Trophoblast cell (in vitro differentiated cells and primary cell): Measurements from ENCODE around the gene CNOT6.

ENCODE experiments used
- DNase-seq, 2 donors: peaks; one replicate each; pipeline ENCODE4 v3.0.0-alpha.2; 2016
- H2AFZ ChIP-seq: 2 replicates; pipeline ENCODE4 v1.6.1; 2013; ENCODE audit warnings: low read length, moderate library complexity, mild to moderate bottlenecking; ENCODE audit not compliant: insufficient read depth, poor library complexity
- H2AK5ac ChIP-seq: 2 replicates; pipeline ENCODE4 v1.6.1; 2013; ENCODE audit warnings: mild to moderate bottlenecking, low read length
- H2BK120ac ChIP-seq: 2 replicates; pipeline ENCODE4 v1.6.1; 2013; ENCODE audit warnings: low read length, mild to moderate bottlenecking, moderate library complexity; ENCODE audit not compliant: insufficient read depth, poor library complexity
- H2BK12ac ChIP-seq: 2 replicates; pipeline ENCODE4 v1.6.1; 2013; ENCODE audit warnings: mild to moderate bottlenecking, low read length, moderate library complexity
- H2BK5ac ChIP-seq: 2 replicates; pipeline ENCODE4 v1.6.1; 2013; ENCODE audit warnings: low read length, low read depth, moderate library complexity, mild to moderate bottlenecking; ENCODE audit not compliant: poor library complexity
- H3K14ac ChIP-seq: 2 replicates; pipeline ENCODE4 v1.6.1; 2013; ENCODE audit warnings: mild to moderate bottlenecking, low read length
- H3K18ac ChIP-seq: 2 replicates; pipeline ENCODE4 v1.6.1; 2013; ENCODE audit warnings: mild to moderate bottlenecking, low read length
- H3K23ac ChIP-seq: 2 replicates; pipeline ENCODE4 v1.6.1; 2013; ENCODE audit warnings: low read length
- H3K27ac ChIP-seq: 2 replicates; pipeline ENCODE4 v1.5.1; 2013; ENCODE audit warnings: low read depth, mild to moderate bottlenecking, inconsistent platforms, low read length, moderate library complexity
- H3K27me3 ChIP-seq: 2 replicates; pipeline ENCODE4 v1.6.1; 2013; ENCODE audit warnings: inconsistent platforms, mild to moderate bottlenecking, low read length, moderate library complexity; ENCODE audit not compliant: insufficient read depth
- H3K36me3 ChIP-seq, 2 experiments: 1 replicate in 1 of 2; 2 replicates in 1 of 2; pipeline ENCODE4 v1.6.1; 2013; ENCODE audit warnings: low read length in 2 of 2, mild to moderate bottlenecking in 2 of 2, moderate library complexity in 1 of 2; ENCODE audit not compliant: insufficient read depth in 2 of 2, control insufficient read depth in 1 of 2
- H3K4ac ChIP-seq: 2 replicates; pipeline ENCODE4 v1.6.1; 2013; ENCODE audit warnings: low read depth, mild to moderate bottlenecking, low read length, moderate library complexity
- H3K4me1 ChIP-seq, 2 experiments: 1 replicate in 1 of 2; 2 replicates in 1 of 2; pipeline ENCODE4 v1.6.1; 2013; ENCODE audit warnings: low read length in 2 of 2, mild to moderate bottlenecking in 2 of 2, moderate library complexity in 1 of 2; ENCODE audit not compliant: insufficient read depth in 2 of 2, control insufficient read depth in 1 of 2
- H3K4me2 ChIP-seq: 2 replicates; pipeline ENCODE4 v1.6.1; 2013; ENCODE audit warnings: inconsistent platforms, mild to moderate bottlenecking, low read length, moderate library complexity
- H3K4me3 ChIP-seq: 2 replicates; pipeline ENCODE4 v1.5.1; 2013; ENCODE audit warnings: mild to moderate bottlenecking, low read depth, low read length, inconsistent platforms
- H3K79me1 ChIP-seq: one replicate; pipeline ENCODE4 v1.6.1; 2013; ENCODE audit warnings: low read length
- H3K79me2 ChIP-seq: 2 replicates; pipeline ENCODE4 v1.6.1; 2013; ENCODE audit warnings: low read length, mild to moderate bottlenecking; ENCODE audit not compliant: control insufficient read depth, insufficient read depth, poor library complexity
- H3K9ac ChIP-seq: 2 replicates; pipeline ENCODE4 v1.6.1; 2013; ENCODE audit warnings: mild to moderate bottlenecking, low read length
- H3K9me3 ChIP-seq: 2 replicates; pipeline ENCODE4 v1.6.1; 2013; ENCODE audit warnings: low read depth, mild to moderate bottlenecking, control low read depth, inconsistent platforms, low read length; ENCODE audit not compliant: insufficient read depth
- H4K12ac ChIP-seq: 2 replicates; pipeline ENCODE4 v1.6.1; 2013; ENCODE audit warnings: low read depth, mild to moderate bottlenecking, low read length, moderate library complexity
- H4K8ac ChIP-seq: 2 replicates; pipeline ENCODE4 v1.6.1; 2013; ENCODE audit warnings: low read depth, mild to moderate bottlenecking, low read length, moderate library complexity
- H4K91ac ChIP-seq: one replicate; pipeline ENCODE4 v1.6.1; 2013; ENCODE audit warnings: low read depth, mild to moderate bottlenecking, low read length, moderate library complexity
- WGBS: extraction: QIAGEN DNeasy Blood & Tissue Kit; methylation state at CpG from one replicate; pipeline ENCODE4 v1.1.7; 2013; ENCODE audit warnings: missing lambda C conversion rate; ENCODE audit not compliant: insufficient read length, insufficient coverage; ENCODE audit errors: extremely low coverage; 5-methylcytosine and 5-hydroxymethylcytosine counted together

CNOT6 gene

DNA sequence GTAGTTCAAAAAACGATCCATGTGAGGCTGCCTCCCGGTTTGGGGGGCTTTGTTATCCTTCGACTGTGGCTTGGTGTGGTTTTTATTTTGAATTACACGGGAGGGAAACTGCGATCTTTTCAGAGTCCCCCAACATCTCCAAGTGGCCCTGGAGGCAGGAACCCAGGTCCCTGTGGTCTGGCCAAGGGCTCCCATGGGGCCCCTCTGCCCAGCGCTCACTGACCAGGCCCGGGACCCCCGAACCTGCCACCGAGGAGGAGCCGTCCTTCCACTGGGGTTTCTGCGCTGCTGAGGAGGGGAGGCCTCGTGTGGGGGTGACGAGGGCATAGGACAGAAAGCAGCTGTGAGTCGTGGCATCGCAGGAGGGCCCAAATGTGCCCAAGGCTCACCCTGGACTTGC lies 115.2 kb downstream of the CNOT6 start:
- H2BK12ac ChIP-seq, result no peak overlapping the region
- H3K27me3 ChIP-seq, result no peaks in the 10 kb centered on the region
- H3K4ac ChIP-seq, result no peak overlapping the region
- no peak for DNase-seq
- no peak overlapping the region for H4K91ac ChIP-seq
- H3K4me1 ChIP-seq, result no peaks in the 10 kb centered on the region
- no peaks in the 10 kb centered on the region for H3K79me2 ChIP-seq
- H4K12ac ChIP-seq, result no peak overlapping the region
- no peak overlapping the region for H2AFZ ChIP-seq
- no peaks in the 10 kb centered on the region for H3K79me1 ChIP-seq
- H3K4me3 ChIP-seq, result no peak overlapping the region
- no peak overlapping the region for H3K18ac ChIP-seq
- H2BK120ac ChIP-seq, result no peak overlapping the region
- no peak overlapping the region for H3K9ac ChIP-seq
- no peak overlapping the region for H3K27ac ChIP-seq
- H3K14ac ChIP-seq, result no peak overlapping the region
- WGBS, result no CpG with 5 or more reads among the region's 15 CpGs
- no peak overlapping the region for H3K23ac ChIP-seq
- H3K4me2 ChIP-seq, result no peak overlapping the region
- no peaks in the 10 kb centered on the region for H3K36me3 ChIP-seq
- no peak overlapping the region for H4K8ac ChIP-seq
- no peak overlapping the region for H2AK5ac ChIP-seq
- H2BK5ac ChIP-seq, result no peak overlapping the region
- no peaks in the 10 kb centered on the region for H3K9me3 ChIP-seq

- H2BK12ac ChIP-seq, result no peak overlapping the region
- no peak overlapping the region for H4K91ac ChIP-seq
- H3K18ac ChIP-seq, result no peak overlapping the region
- H3K4me1 ChIP-seq, result no peaks in the 10 kb centered on the region
- H3K23ac ChIP-seq, result no peak overlapping the region
- no peak overlapping the region for H2BK120ac ChIP-seq
- WGBS, result no CpG with 5 or more reads among the region's 23 CpGs
- no peak overlapping the region for H4K8ac ChIP-seq
- H3K4ac ChIP-seq, result no peak overlapping the region
- H3K36me3 ChIP-seq, result no peaks in the 10 kb centered on the region
- H3K9ac ChIP-seq, result no peak overlapping the region
- H3K27me3 ChIP-seq, result no peaks in the 10 kb centered on the region
- no peaks in the 10 kb centered on the region for H3K79me2 ChIP-seq
- H3K27ac ChIP-seq, result no peak overlapping the region
- no peaks in the 10 kb centered on the region for H3K9me3 ChIP-seq
- H3K79me1 ChIP-seq, result no peaks in the 10 kb centered on the region
- H4K12ac ChIP-seq, result no peak overlapping the region
- H2AFZ ChIP-seq, result no peak overlapping the region
- DNase-seq, result no peak
- no peak overlapping the region for H3K4me3 ChIP-seq
- H2AK5ac ChIP-seq, result no peak overlapping the region
- no peak overlapping the region for H2BK5ac ChIP-seq
- no peak overlapping the region for H3K14ac ChIP-seq
- H3K4me2 ChIP-seq, result no peak overlapping the region
Measured at GRCh38 chr5:180609817-180610550, 115.8 kb downstream of the CNOT6 start.

DNA sequence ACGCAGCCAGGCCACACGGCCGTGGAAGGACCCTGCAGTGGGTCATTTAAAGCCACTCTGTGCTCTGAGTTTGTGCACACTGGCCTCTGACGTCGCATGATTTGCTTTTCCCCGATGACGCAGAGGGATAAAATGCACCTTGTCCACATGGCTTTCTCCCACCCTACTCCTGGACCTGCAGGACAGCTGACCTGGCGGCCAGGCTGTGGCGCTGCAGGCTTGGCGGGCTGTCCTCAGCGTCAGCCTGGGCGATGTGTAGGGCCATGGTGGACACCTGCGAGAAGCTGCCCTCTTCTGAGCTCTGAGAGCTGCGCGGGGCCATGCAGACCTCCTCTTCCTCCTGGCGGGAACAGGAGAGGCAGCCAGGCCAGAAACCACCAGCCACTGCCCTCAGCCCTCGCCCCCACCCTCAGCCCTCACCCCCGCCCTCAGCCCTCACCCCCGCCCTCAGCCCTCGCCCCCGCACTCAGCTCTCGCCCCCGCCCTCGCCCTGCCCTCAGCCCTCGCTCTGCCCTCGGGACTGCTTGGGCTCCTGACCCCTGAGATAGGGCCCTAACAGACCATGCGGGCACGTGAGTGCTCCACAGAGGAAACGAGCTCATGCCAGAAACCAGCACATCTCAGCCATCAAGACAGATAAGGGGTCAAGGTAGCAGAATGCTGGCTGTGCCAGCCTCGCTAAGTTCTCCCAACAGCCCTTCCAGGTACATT lies 117.1 kb downstream of the CNOT6 start:
- Histone ChIP-seq H3K36me3 (no peaks in the 10 kb centered on the region), H3K9me3 (peaks cover 3% of the 10 kb centered on the region), H3K4me2 (no peak overlapping the region), H2BK12ac (no peak overlapping the region), H3K79me2 (no peaks in the 10 kb centered on the region), H2BK5ac (no peak overlapping the region), H3K9ac (no peak overlapping the region), H3K4me1 (no peaks in the 10 kb centered on the region), H4K8ac (no peak overlapping the region), H3K14ac (no peak overlapping the region), H3K18ac (no peak overlapping the region), H3K4ac (no peak overlapping the region), H3K4me3 (no peak overlapping the region), H2AFZ (no peak overlapping the region), H4K91ac (no peak overlapping the region), H2AK5ac (no peak overlapping the region), H4K12ac (no peak overlapping the region), H2BK120ac (no peak overlapping the region), H3K27me3 (no peaks in the 10 kb centered on the region), H3K23ac (no peak overlapping the region), H3K27ac (no peak overlapping the region), H3K79me1 (no peaks in the 10 kb centered on the region)
- DNase-seq, result peak; percentile 96
- no CpG with 5 or more reads among the region's 30 CpGs for WGBS

DNA sequence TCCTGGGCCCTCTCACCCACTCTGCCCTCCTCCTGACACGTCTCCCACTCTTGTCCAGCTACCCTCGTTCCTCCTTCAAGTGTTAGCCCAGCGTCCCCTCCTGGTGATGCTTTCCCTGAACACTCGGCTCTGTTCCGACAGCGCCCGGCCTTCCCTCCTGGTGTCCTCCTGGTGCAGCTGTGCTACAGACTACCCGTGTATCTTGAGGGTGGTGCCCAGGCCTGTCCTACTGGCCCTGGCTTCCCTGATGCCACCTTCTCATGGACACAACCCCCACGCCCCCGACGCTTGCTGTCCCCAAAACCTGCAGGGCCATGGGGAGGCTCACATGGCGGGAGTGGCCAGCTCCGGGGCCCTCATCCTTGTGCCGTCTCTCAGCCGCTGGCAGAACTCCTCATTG lies 118.5 kb downstream of the CNOT6 start:
- no peak overlapping the region for H3K4me2 ChIP-seq
- H4K8ac ChIP-seq, result no peak overlapping the region
- no peaks in the 10 kb centered on the region for H3K79me2 ChIP-seq
- H2AK5ac ChIP-seq, result no peak overlapping the region
- no peak overlapping the region for H3K4me3 ChIP-seq
- H3K18ac ChIP-seq, result no peak overlapping the region
- peaks cover 3% of the 10 kb centered on the region for H3K9me3 ChIP-seq
- H3K23ac ChIP-seq, result no peak overlapping the region
- no peaks in the 10 kb centered on the region for H3K36me3 ChIP-seq
- no peak for DNase-seq
- no peak overlapping the region for H4K12ac ChIP-seq
- no CpG with 5 or more reads among the region's 15 CpGs for WGBS
- H4K91ac ChIP-seq, result no peak overlapping the region
- H3K27me3 ChIP-seq, result no peaks in the 10 kb centered on the region
- H2BK12ac ChIP-seq, result no peak overlapping the region
- H3K27ac ChIP-seq, result no peak overlapping the region
- H3K9ac ChIP-seq, result no peak overlapping the region
- H3K4ac ChIP-seq, result no peak overlapping the region
- H3K14ac ChIP-seq, result no peak overlapping the region
- no peak overlapping the region for H2BK5ac ChIP-seq
- no peak overlapping the region for H2AFZ ChIP-seq
- H3K79me1 ChIP-seq, result no peaks in the 10 kb centered on the region
- no peaks in the 10 kb centered on the region for H3K4me1 ChIP-seq
- H2BK120ac ChIP-seq, result no peak overlapping the region
